Measurements from ENCODE around the gene MDGA2. TPM values are rescaled to one million over a fixed set of nuclear protein-coding genes. Genes with fewer than 3 reads are reported as not detected.

Gene MDGA2
- polyA plus RNA-seq, 1 experiment = not detected

- H3K27me3 ChIP-seq (ENCODE audit: control insufficient read depth, insufficient read depth, low read length) = no peaks in the 10 kb centered on the region
- no peak for TF ChIP-seq CTCF (IDR thresholded peaks at IDR 0.05; ENCODE audit: low read depth, low read length)
- no peak overlapping the region for H3K4me3 ChIP-seq (ENCODE audit: low read depth, low read length)
- POLR2A ChIA-PET = no interaction called here
- no peak for DNase-seq (ENCODE audit: low read depth, low spot score)
- CTCF ChIA-PET = no interaction called here
- H3K27ac ChIP-seq (ENCODE audit: low read depth, low read length) = no peak overlapping the region
- no peaks in the 10 kb centered on the region for H3K9me3 ChIP-seq (ENCODE audit: control insufficient read depth, insufficient read depth, low read length)
Observed at GRCh38 chr14:46988312-46988711, 687.1 kb downstream of the MDGA2 start.

- Histone ChIP-seq H3K27me3 (ENCODE audit: control insufficient read depth, insufficient read depth, low read length) (no peaks in the 10 kb centered on the region), H3K9me3 (ENCODE audit: control insufficient read depth, insufficient read depth, low read length) (no peaks in the 10 kb centered on the region; the same call in 1 of the 2 replicates), H3K27ac (ENCODE audit: low read depth, low read length) (no peak overlapping the region), H3K4me3 (ENCODE audit: low read depth, low read length) (no peak overlapping the region)
- DNase-seq (ENCODE audit: low read depth, low spot score) = no peak
- ChIA-PET CTCF (no interaction called here), POLR2A (no interaction called here)
- no peak for TF ChIP-seq CTCF (IDR thresholded peaks at IDR 0.05; ENCODE audit: low read depth, low read length)
Observed at GRCh38 chr14:46985529-46986380, 689.6 kb downstream of the MDGA2 start.

GRCh38 chr14:46973295-46973694, 702.1 kb downstream of the MDGA2 start:
- ChIA-PET CTCF (no interaction called here), POLR2A (no interaction called here)
- no peak for TF ChIP-seq CTCF (IDR thresholded peaks at IDR 0.05; ENCODE audit: low read depth, low read length)

GRCh38 chr14:46964378-46964777, 711.0 kb downstream of the MDGA2 start:
- Histone ChIP-seq H3K9me3 (ENCODE audit: control insufficient read depth, insufficient read depth, low read length) (peaks cover 10% of the 10 kb centered on the region), H3K27ac (ENCODE audit: low read depth, low read length) (no peak overlapping the region), H3K27me3 (ENCODE audit: control insufficient read depth, insufficient read depth, low read length) (no peaks in the 10 kb centered on the region), H3K4me3 (ENCODE audit: low read depth, low read length) (no peak overlapping the region)
- TF ChIP-seq CTCF (IDR thresholded peaks at IDR 0.05; ENCODE audit: low read depth, low read length) = no peak
- DNase-seq (ENCODE audit: low read depth, low spot score) = no peak
- ChIA-PET CTCF (no interaction called here), POLR2A (no interaction called here)

More at GRCh38 chr14:46973295-46973694, 702.1 kb downstream of the MDGA2 start:
- Histone ChIP-seq H3K27ac (ENCODE audit: low read depth, low read length) (no peak overlapping the region), H3K9me3 (ENCODE audit: control insufficient read depth, insufficient read depth, low read length) (peaks cover 3% of the 10 kb centered on the region; the same call in 1 of the 2 replicates), H3K4me3 (ENCODE audit: low read depth, low read length) (no peak overlapping the region), H3K27me3 (ENCODE audit: control insufficient read depth, insufficient read depth, low read length) (no peaks in the 10 kb centered on the region)
- DNase-seq (ENCODE audit: low read depth, low spot score) = no peak

- H3K4me3 ChIP-seq (ENCODE audit: low read depth, low read length) = no peak overlapping the region
- DNase-seq (ENCODE audit: low read depth, low spot score) = no peak
- ChIA-PET POLR2A (no interaction called here), CTCF (no interaction called here)
- H3K27me3 ChIP-seq (ENCODE audit: control insufficient read depth, insufficient read depth, low read length) = no peaks in the 10 kb centered on the region
- no peaks in the 10 kb centered on the region; the same call in 1 of the 2 replicates for H3K9me3 ChIP-seq (ENCODE audit: control insufficient read depth, insufficient read depth, low read length)
- no peak for TF ChIP-seq CTCF (IDR thresholded peaks at IDR 0.05; ENCODE audit: low read depth, low read length)
- H3K27ac ChIP-seq (ENCODE audit: low read depth, low read length) = no peak overlapping the region
Observed at GRCh38 chr14:46951103-46951502, 724.3 kb downstream of the MDGA2 start.

Measured in AG04450 (cell line).